BE2C (cell line): ENCODE data around the gene NACC2.

ENCODE experiments used
- DNase-seq: peaks from one replicate; pipeline ENCODE4 v3.0.0-alpha.2; 2020
- H3K27me3 ChIP-seq: fragments of 250-450 bp; sonication (Bioruptor Pico); 2 replicates; pipeline ENCODE4 v1.5.1; 2020; ENCODE audit warnings: mild to moderate bottlenecking
- H3K36me3 ChIP-seq: fragments of 250-450 bp; sonication (Bioruptor Pico); 2 replicates; pipeline ENCODE4 v1.5.1; 2020; ENCODE audit warnings: mild to moderate bottlenecking
- H3K4me1 ChIP-seq: fragments of 250-450 bp; sonication (Bioruptor Pico); 2 replicates; pipeline ENCODE4 v1.5.1; 2020
- H3K4me3 ChIP-seq: 2 replicates; pipeline ENCODE4 v1.5.1; 2011; ENCODE audit warnings: low read depth, low read length
- H3K9me3 ChIP-seq: fragments of 250-450 bp; sonication (Bioruptor Pico); 2 replicates; pipeline ENCODE4 v1.5.1; 2020
- CTCF ChIP-seq: IDR thresholded peaks from 2 replicates; pipeline ENCODE4 v1.5.1; 2012; ENCODE audit warnings: mild to moderate bottlenecking, low read depth, low read length

The NACC2 gene

DNA sequence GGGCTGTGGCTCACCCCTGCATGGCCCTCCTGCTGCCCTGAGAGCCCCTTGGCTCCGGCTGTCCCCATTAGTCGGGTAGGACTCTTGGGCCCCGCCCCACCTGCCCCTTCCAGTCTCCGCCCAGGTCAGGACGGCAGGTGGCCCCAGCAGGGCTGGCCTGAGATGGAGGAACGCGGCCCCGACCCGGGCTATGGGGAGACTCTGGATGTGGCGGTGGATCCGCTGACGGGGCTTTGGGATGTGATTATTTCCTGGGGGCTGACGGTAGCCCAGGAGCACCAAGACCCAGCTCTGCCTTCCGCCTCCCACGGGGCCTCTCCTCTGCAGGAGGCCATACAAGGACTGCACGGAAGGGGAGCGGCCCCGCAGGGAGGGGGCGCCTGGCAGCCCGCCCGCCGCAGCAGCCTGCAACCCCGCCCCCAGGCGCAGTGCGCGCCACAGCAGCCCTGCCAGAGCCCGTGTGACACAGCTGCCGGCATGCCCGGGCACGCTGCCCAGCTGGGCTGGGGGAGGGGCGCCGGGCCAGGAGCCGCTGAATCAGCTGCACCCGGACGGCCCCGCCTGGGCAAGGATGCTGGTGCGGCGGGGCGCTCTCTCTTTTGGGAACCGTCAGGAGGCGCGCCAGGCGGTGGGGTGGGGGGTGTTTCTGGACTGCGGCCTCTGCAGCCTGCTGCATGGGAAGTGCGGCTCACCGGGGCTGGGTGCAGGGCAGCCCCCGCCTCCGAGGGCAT lies 14.4 kb upstream of the NACC2 start:
- peaks cover 59% of the 10 kb centered on the region for H3K4me1 ChIP-seq
- H3K36me3 ChIP-seq = no peaks in the 10 kb centered on the region
- no peaks in the 10 kb centered on the region for H3K9me3 ChIP-seq
- no peak for TF ChIP-seq CTCF
- H3K27me3 ChIP-seq = no peaks in the 10 kb centered on the region
- peak overlapping the region; percentile 50 for H3K4me3 ChIP-seq
- peak; percentile 98 for DNase-seq

GRCh38 chr9:136108648-136109266 lies 13.7 kb upstream of the NACC2 start:
- H3K4me3 ChIP-seq = no peak overlapping the region
- H3K36me3 ChIP-seq = no peaks in the 10 kb centered on the region
- no peaks in the 10 kb centered on the region for H3K9me3 ChIP-seq
- no peaks in the 10 kb centered on the region for H3K27me3 ChIP-seq
- TF ChIP-seq CTCF = no peak
- H3K4me1 ChIP-seq = peaks cover 61% of the 10 kb centered on the region
- no peak for DNase-seq

- Histone ChIP-seq H3K4me1 (peaks cover 67% of the 10 kb centered on the region), H3K4me3 (no peak overlapping the region), H3K27me3 (no peaks in the 10 kb centered on the region), H3K9me3 (no peaks in the 10 kb centered on the region), H3K36me3 (no peaks in the 10 kb centered on the region)
- no peak for TF ChIP-seq CTCF
- peak; percentile 76 for DNase-seq
Observed at GRCh38 chr9:136107953-136108647, 13.0 kb upstream of the NACC2 start.

DNA sequence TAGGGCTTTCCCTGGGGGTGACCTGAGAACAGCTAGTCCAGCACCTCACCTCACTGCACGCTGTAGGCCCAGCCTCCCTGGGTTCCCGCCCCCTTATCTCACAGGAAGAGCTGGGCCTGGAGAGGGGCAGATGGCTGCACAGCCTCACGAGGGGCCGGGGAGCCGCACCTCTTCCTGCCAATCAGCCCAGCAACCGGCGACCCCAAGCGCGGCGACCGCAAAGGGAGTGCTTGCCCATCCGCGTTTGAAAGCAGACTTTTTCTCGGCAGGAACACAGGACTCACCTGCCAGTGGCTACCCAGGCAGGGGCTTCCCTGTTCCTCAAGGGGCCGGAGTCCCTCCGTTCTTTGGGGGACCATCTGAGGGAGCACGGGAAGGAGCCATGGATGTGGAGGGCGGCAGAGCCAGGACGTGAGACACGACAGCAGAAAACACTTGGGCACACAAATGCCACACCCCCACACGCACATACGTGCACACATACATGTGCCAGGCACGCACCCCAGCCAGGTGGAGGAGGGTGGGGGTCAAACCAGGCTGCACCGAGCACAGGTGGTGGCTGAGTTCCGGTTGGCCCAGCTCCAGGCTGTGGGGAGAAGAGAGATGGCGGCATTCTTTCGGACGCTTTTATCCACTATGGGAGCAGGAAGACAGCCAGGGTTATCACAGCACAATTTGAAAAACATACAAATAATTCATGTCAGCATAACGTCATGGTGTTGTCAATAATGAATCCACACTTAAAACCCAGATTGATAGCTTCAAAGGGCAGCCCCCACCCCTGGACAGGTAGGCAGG lies 12.3 kb upstream of the NACC2 start:
- Histone ChIP-seq H3K27me3 (no peaks in the 10 kb centered on the region), H3K36me3 (no peaks in the 10 kb centered on the region), H3K4me3 (no peak overlapping the region), H3K9me3 (no peaks in the 10 kb centered on the region), H3K4me1 (peaks cover 69% of the 10 kb centered on the region)
- TF ChIP-seq CTCF = no peak
- DNase-seq = peak; percentile 64

DNA sequence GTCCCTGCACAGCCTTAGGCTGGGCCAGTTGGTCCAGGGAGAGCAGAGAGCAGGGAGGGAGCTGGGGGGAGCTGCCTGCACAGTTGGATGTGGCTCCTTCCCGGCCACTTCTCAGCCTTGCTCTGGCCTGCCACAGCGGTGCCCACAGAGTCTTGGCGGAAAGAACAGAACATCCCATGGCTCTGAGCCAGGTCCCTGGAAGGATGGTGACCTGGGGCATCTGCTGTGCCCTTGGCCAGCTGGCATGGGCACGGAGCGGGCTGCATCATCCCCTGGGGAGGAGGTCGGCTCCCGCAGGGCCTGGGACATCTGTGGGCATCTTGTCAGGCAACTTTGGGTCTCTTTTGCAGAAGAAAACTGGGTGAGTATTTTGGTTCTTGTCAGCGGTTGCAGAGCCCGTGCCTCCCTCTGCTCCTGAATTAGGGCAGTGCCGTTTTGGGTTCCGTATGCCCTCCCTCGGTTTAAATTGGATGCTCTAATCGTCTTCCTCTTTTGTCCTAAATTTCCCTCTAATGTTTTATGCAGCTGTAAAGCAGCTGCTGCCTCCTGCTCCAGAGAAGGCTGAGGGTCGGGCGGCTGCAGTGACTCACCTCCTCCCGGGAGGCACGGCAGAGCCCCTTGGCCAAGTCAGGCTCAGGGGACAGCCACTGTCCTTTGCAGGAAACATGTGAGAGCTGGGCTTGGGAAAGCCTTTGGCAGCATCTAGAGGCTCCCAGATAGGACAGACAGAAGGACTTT lies 10.5 kb upstream of the NACC2 start:
- no peak for TF ChIP-seq CTCF
- H3K4me1 ChIP-seq = peaks cover 60% of the 10 kb centered on the region
- peak; percentile 75 for DNase-seq
- no peaks in the 10 kb centered on the region for H3K27me3 ChIP-seq
- H3K4me3 ChIP-seq = no peak overlapping the region
- no peaks in the 10 kb centered on the region for H3K9me3 ChIP-seq
- no peaks in the 10 kb centered on the region for H3K36me3 ChIP-seq
